A549 (cell line): ENCODE measurements around the gene PCSK5. TPM values are rescaled to one million over a fixed set of nuclear protein-coding genes. Genes with fewer than 3 reads are reported as not detected.

Experiments used
- ATAC-seq, 2 experiments: fragments of 200-7000 bp in 1 of 2; fragments of >200 bp in 1 of 2; cut with Nextera tagmentation in 1 of 2; cut with Tn5 transposase in 1 of 2; 3 replicates each; pipeline versions ENCODE4 v1.8.0 to v1.9.1; 2018 to 2020; ENCODE audit warnings: mild to moderate bottlenecking in 1 of 2, moderate library complexity in 1 of 2
- CTCF ChIA-PET: fragments of 300-600 bp; sonication (Branson Sonifier 250); formaldehyde crosslinking; extraction: SDS; loops from one replicate; lab custom pipeline; 2021; ENCODE audit warnings: antibody characterized with exemption, inconsistent platforms; lab: Yijun Ruan, JAX
- POLR2A ChIA-PET: fragments of 350-600 bp; formaldehyde crosslinking; extraction: SDS; loops from one replicate; lab custom pipeline; 2021; ENCODE audit warnings: antibody characterized with exemption, inconsistent platforms; lab: Yijun Ruan, JAX
- DNase-seq, 2 experiments: peaks; one replicate each; pipeline versions ENCODE4 v3.0.0 to v3.0.0-alpha.2; 2011 to 2016; ENCODE audit warnings: low read depth in 1 of 2, low spot score in 1 of 2
- FAIRE-seq: peaks from 2 replicates; lab custom pipeline; 2011; peaks lifted over from hg19 to GRCh38; lab: Jason Lieb, UNC
- H3K27ac ChIP-seq, 2 experiments: fragments of >200 bp; sonication (Bioruptor Twin); formaldehyde crosslinking; 3 replicates each; pipeline ENCODE4 v1.5.1; 2016 to 2017
- H3K4me1 ChIP-seq: fragments of >200 bp; sonication (Bioruptor Twin); formaldehyde crosslinking; 3 replicates; pipeline ENCODE4 v1.6.1; 2016
- H3K4me2 ChIP-seq: fragments of >200 bp; sonication (Bioruptor Twin); formaldehyde crosslinking; 3 replicates; pipeline ENCODE4 v1.6.1; 2016
- H3K4me3 ChIP-seq: fragments of >200 bp; sonication (Bioruptor Twin); formaldehyde crosslinking; 3 replicates; pipeline ENCODE4 v1.5.1; 2016
- H3K9me3 ChIP-seq: fragments of >200 bp; sonication (Bioruptor Twin); formaldehyde crosslinking; 3 replicates; pipeline ENCODE4 v1.6.1; 2016
- CHD2 ChIP-seq: fragments of 150-350 bp; IDR thresholded peaks from 2 replicates; pipeline ENCODE4 v1.6.1; 2014; ENCODE audit warnings: low read length; ENCODE audit not compliant: partially characterized antibody
- ESRRA ChIP-seq: fragments of 150-350 bp; IDR thresholded peaks from 2 replicates; pipeline ENCODE4 v1.6.1; 2014; ENCODE audit warnings: mild to moderate bottlenecking, low read length, borderline replicate concordance
- FOSL2 ChIP-seq, 2 experiments: fragments of 450-650 bp in 1 of 2; fragments of >200 bp in 1 of 2; sonication (Bioruptor Twin) in 1 of 2; formaldehyde crosslinking; IDR thresholded peaks; 2 replicates each; pipeline versions ENCODE4 v1.5.0 to v1.6.1; 2016 to 2020; ENCODE audit warnings: mild to moderate bottlenecking in 1 of 2, moderate library complexity in 1 of 2
- HOXB13 ChIP-seq: fragments of 250-450 bp; sonication (Bioruptor Pico); IDR thresholded peaks from 2 replicates; pipeline ENCODE4 v1.5.0; 2020; ENCODE audit warnings: low read depth, mild to moderate bottlenecking, moderate library complexity
- KDM1A ChIP-seq: fragments of 200-600 bp; sonication (generic); IDR thresholded peaks from 2 replicates; pipeline ENCODE4 v1.6.1; 2016; ENCODE audit warnings: low read depth, mild to moderate bottlenecking
- MAFK ChIP-seq: fragments of 450-650 bp; IDR thresholded peaks from 2 replicates; pipeline ENCODE4 v1.6.1; 2014; ENCODE audit not compliant: partially characterized antibody
- MAZ ChIP-seq: fragments of 150-350 bp; IDR thresholded peaks from 2 replicates; pipeline ENCODE4 v1.6.1; 2014; ENCODE audit warnings: antibody characterized with exemption, low read depth, low read length, borderline replicate concordance
- NFE2L2 ChIP-seq: fragments of 150-350 bp; conservative IDR thresholded peaks from 2 replicates; pipeline ENCODE4 v1.6.1; 2014; ENCODE audit warnings: low read length
- NPAS2 ChIP-seq: fragments of 250-450 bp; sonication (Bioruptor Pico); IDR thresholded peaks from 2 replicates; pipeline ENCODE4 v1.8.0; 2022; ENCODE audit warnings: mild to moderate bottlenecking, moderate library complexity, borderline replicate concordance
- PHF8 ChIP-seq: fragments of 200-600 bp; sonication (generic); IDR thresholded peaks from 2 replicates; pipeline ENCODE4 v1.6.1; 2016; ENCODE audit warnings: low read depth, mild to moderate bottlenecking, antibody characterized with exemption, moderate library complexity, borderline replicate concordance
- POLR2A ChIP-seq: IDR thresholded peaks from 2 replicates; pipeline ENCODE4 v1.6.1; 2012; ENCODE audit warnings: mild to moderate bottlenecking, low read length
- RARB ChIP-seq: fragments of 250-450 bp; sonication (Bioruptor Pico); IDR thresholded peaks from 2 replicates; pipeline ENCODE4 v1.8.0; 2021; ENCODE audit warnings: mild to moderate bottlenecking, moderate library complexity
- RNF2 ChIP-seq: fragments of 200-600 bp; sonication (generic); IDR thresholded peaks from 2 replicates; pipeline ENCODE4 v1.6.1; 2016; ENCODE audit warnings: low read depth, mild to moderate bottlenecking, antibody characterized with exemption, moderate library complexity, borderline replicate concordance
- SMC3 ChIP-seq: fragments of >200 bp; sonication (Bioruptor Twin); formaldehyde crosslinking; IDR thresholded peaks from 3 replicates; pipeline ENCODE4 v1.6.1; 2018; ENCODE audit warnings: inconsistent platforms
- TP53 ChIP-seq: fragments of 250-450 bp; sonication (Bioruptor Pico); IDR thresholded peaks from 2 replicates; pipeline ENCODE4 v1.5.0; 2021; ENCODE audit warnings: mild to moderate bottlenecking, moderate library complexity
- ZC3H11A ChIP-seq: fragments of 450-650 bp; IDR thresholded peaks from 2 replicates; pipeline ENCODE4 v1.6.1; 2014; ENCODE audit warnings: antibody characterized with exemption, mild to moderate bottlenecking
- WGBS: methylation state at CpG from one replicate; pipeline ENCODE4 v1.1.6; 2017; ENCODE audit errors: missing lambda C conversion rate; 5-methylcytosine and 5-hydroxymethylcytosine counted together
- polyA plus RNA-seq, 4 experiments: library from polyadenylated mRNA; depleted of rRNA in 3 of 4; stranded (reverse); fragments of >200 nt; fragmentation: RNase III in 1 of 4; extraction: RNeasy Plus Mini Kit Qiagen cat#74134 plus additional on column Dnase treatment in 1 of 4; gene quantifications; 2 replicates in 3 of 4; 3 replicates in 1 of 4; pipeline ENCODE4 v1.2.3, GENCODE V29; 2011 to 2017
- TF ChIP-seq, protein P1 (sequence below): fragments of >200 bp; sonication (Bioruptor Twin); formaldehyde crosslinking; IDR thresholded peaks from 3 replicates; pipeline ENCODE4 v1.6.1; 2016
- TF ChIP-seq, protein P2 (sequence below): fragments of 200-600 bp; sonication (generic); IDR thresholded peaks from 2 replicates; pipeline ENCODE4 v1.6.1; 2016; ENCODE audit warnings: antibody characterized with exemption, mild to moderate bottlenecking, moderate library complexity

PCSK5 gene
- polyA plus RNA-seq, 2 of the 4 experiments (the other 2 are of a cell fraction): 1.3 to 6.7 TPM

DNA sequence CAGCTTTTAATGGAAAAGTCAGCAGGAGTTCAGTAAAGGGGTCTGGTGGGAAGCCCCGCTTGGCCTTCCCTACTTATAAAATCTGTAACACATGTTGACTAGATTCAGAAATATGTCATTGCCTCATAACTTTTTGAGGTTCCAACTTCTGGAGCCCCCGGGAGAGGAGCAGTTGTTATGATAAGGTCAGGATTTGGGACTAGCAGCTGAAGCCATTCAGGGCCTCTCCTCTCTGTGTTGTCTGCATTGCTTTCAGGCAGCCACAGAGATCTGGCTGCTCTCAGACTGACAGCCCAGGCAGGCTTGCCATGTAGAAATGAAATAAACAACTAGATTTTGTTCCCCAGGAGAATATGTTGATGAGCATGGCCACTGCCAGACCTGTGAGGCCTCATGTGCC lies 336.7 kb downstream of the PCSK5 start:
- TF ChIP-seq, protein P1, sequence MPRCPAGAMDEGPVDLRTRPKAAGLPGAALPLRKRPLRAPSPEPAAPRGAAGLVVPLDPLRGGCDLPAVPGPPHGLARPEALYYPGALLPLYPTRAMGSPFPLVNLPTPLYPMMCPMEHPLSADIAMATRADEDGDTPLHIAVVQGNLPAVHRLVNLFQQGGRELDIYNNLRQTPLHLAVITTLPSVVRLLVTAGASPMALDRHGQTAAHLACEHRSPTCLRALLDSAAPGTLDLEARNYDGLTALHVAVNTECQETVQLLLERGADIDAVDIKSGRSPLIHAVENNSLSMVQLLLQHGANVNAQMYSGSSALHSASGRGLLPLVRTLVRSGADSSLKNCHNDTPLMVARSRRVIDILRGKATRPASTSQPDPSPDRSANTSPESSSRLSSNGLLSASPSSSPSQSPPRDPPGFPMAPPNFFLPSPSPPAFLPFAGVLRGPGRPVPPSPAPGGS: no peak
- TF ChIP-seq SMC3 (no peak), RARB (CRISPR knock-in tag) (no peak), KDM1A (no peak), CHD2 (no peak), ESRRA (no peak), TP53 (no peak), MAZ (no peak), NPAS2 (CRISPR knock-in tag) (no peak)
- Histone ChIP-seq H3K9me3 (no peaks in the 10 kb centered on the region), H3K4me2 (no peak overlapping the region), H3K4me1 (no peaks in the 10 kb centered on the region), H3K4me3 (no peak overlapping the region), H3K27ac (no peak overlapping the region)
- no peak for FAIRE-seq
- 31% methylated on average over 2 of the region's 2 CpGs for WGBS
- DNase-seq: no peak
- CTCF ChIA-PET: interaction anchor here (1.3 kb wide), 1 partner anchor 14 kb away, joined by 6 read pairs; no protein-coding TSS in a partner anchor
- ATAC-seq: no peak
- POLR2A ChIA-PET: no interaction called here

DNA sequence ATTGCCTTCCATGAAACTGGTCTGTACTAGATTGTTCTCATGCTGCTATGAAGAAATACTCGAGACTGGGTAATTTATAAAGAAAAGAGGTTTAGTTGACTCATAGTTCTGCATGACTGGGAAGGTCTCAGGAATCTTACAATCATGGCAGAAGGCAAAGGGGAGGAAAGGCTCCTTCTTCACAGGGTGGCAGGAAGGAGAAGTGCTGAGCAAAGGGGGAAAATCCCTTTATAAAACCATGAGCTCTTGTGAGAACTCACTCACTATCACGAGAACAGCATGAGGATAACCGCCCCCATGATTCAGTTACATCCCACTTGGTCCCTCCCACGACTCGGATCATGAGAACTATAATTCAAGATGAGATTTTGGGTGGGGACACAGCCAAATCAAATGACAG lies 340.5 kb downstream of the PCSK5 start:
- Histone ChIP-seq H3K27ac (no peak overlapping the region), H3K4me2 (no peak overlapping the region), H3K9me3 (no peaks in the 10 kb centered on the region), H3K4me3 (no peak overlapping the region)
- CTCF ChIA-PET: interaction anchor here (1.2 to 1.6 kb wide), 3 partner anchors 8 to 21 kb away, joined by 3 to 4 read pairs (median 3); no protein-coding TSS in a partner anchor
- WGBS: 26% methylated on average over 5 of the region's 5 CpGs
- ATAC-seq (no peak), DNase-seq (no peak), FAIRE-seq (no peak)
- TF ChIP-seq RNF2 (no peak), NFE2L2 (no peak), ZC3H11A (no peak), POLR2A (no peak), HOXB13 (CRISPR knock-in tag) (no peak), PHF8 (no peak), MAFK (no peak), RARB (CRISPR knock-in tag) (no peak)
- TF ChIP-seq, protein P2, sequence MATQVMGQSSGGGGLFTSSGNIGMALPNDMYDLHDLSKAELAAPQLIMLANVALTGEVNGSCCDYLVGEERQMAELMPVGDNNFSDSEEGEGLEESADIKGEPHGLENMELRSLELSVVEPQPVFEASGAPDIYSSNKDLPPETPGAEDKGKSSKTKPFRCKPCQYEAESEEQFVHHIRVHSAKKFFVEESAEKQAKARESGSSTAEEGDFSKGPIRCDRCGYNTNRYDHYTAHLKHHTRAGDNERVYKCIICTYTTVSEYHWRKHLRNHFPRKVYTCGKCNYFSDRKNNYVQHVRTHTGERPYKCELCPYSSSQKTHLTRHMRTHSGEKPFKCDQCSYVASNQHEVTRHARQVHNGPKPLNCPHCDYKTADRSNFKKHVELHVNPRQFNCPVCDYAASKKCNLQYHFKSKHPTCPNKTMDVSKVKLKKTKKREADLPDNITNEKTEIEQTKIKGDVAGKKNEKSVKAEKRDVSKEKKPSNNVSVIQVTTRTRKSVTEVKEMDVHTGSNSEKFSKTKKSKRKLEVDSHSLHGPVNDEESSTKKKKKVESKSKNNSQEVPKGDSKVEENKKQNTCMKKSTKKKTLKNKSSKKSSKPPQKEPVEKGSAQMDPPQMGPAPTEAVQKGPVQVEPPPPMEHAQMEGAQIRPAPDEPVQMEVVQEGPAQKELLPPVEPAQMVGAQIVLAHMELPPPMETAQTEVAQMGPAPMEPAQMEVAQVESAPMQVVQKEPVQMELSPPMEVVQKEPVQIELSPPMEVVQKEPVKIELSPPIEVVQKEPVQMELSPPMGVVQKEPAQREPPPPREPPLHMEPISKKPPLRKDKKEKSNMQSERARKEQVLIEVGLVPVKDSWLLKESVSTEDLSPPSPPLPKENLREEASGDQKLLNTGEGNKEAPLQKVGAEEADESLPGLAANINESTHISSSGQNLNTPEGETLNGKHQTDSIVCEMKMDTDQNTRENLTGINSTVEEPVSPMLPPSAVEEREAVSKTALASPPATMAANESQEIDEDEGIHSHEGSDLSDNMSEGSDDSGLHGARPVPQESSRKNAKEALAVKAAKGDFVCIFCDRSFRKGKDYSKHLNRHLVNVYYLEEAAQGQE: no peak
- TF ChIP-seq, all 56 proteins: peak for 0
- POLR2A ChIA-PET: no interaction called here
- no peaks in the 10 kb centered on the region for H3K4me1 ChIP-seq

DNA sequence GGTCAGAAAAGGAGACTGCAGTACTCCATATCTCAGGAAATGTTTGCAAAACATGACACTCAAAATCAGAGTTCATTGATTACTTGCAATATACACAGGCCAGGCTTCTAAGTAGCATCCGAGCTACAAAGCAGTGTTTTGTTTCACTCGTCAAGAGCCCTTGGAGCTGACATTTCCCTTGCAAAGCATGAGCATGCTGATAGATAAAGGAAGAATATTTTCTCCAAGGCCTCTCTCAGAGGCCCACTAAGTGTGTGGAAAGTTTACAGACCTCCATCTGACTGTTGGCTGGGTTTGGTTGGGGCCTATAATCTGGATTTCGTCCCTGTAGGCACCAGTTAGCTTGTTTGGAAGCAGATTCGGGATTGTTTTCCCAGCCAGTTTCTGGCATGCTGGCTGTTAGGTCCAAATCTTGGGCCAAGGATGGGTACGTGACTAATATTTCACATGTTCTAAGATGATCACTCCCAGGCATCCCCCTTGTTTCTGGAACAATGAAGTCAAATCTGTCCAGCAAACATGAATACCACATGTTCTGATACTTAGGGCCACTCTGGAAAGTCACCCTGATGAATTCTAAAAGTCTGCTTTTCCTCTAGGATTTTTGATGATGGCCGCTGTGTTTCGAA lies 342.5 kb downstream of the PCSK5 start:
- Histone ChIP-seq H3K4me2 (no peak overlapping the region), H3K27ac (no peak overlapping the region)
- DNase-seq: no peak
- POLR2A ChIA-PET: no interaction called here
- FAIRE-seq: no peak
- no peak for TF ChIP-seq TP53
- no peak for TF ChIP-seq MAFK
- no peak for TF ChIP-seq POLR2A
- no peak for TF ChIP-seq FOSL2 (IDR thresholded peaks at IDR 0.05)
- no peak for TF ChIP-seq FOSL2 (CRISPR knock-in tag; IDR thresholded peaks at IDR 0.05)
- no peak for TF ChIP-seq CHD2
- TF ChIP-seq NPAS2 (CRISPR knock-in tag): no peak
- TF ChIP-seq, all 56 proteins: peak for 0
- Histone ChIP-seq H3K4me1 (no peaks in the 10 kb centered on the region), H3K9me3 (no peaks in the 10 kb centered on the region), H3K4me3 (no peak overlapping the region)
- ATAC-seq: no peak
- CTCF ChIA-PET: interaction anchor here (0.6 to 1.2 kb wide), 2 partner anchors 25 to 70 kb away, joined by 3 to 4 read pairs; no protein-coding TSS in a partner anchor
- WGBS: 65% methylated on average over 7 of the region's 7 CpGs
